ENCODE results near the gene ANKRD1. TPM values are rescaled to one million over a fixed set of nuclear protein-coding genes. Genes with fewer than 3 reads are reported as not detected.
"Not testable (repeated sequence)": the region's sequence is repeated elsewhere in the genome, so short reads cannot be mapped to it uniquely, and the experiment has no call there.

Gene ANKRD1
- total RNA-seq, 1 donor from 2014 or later: 1,733 TPM

DNA sequence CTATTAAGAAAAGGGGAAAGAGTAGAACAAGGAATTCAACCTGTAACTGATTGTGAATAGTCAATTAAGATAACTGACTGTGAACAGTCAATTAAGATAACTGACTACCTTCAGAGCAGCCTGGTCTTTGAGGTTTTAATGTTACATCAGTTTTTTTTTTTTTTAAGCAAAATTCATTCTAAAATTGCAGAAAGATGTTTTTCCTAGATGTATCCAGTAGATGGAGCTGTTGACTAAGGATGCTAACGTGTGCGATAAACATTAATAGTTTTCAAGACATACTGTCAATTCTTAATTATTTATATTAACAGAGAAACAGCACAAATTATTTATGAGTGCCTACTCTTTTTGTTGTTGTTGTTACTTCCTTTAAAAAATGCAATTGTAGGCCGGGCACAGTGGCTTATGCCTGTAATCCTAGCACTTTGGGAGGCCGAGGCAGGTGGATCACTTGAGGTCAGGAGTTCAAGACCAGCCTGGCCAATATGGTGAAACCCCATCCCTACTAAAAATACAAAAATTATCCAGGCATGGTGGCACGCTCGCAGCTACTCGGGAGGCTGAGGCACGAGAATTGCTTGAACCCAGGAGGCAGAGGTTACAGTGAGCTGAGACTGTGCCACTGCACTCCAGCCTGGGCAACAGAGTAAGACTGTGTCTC lies 40.7 kb downstream of the ANKRD1 start:
- intact Hi-C loops (cut with DNase I); ATAC-seq (ENCODE audit: poor library complexity); DNase-seq: not testable (repeated sequence)

DNA sequence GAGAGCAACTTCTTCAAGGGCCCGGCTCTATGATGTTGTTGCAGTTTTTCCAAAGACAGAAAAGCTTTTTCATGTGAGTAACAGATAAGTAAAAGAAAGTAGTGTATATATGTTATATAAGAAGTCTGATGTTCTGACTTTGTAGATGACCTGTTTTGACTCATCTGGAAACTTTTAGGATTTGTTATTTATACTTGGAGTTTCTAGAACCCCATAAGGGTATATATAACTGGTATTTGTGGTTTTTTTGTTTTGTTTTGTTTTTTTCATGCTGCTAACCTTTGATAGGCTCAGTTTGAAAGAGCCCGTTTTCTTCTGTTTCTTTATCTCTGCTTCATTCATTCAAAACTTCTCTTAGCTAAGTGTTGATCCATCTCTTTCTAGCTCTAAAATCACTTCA lies 41.8 kb downstream of the ANKRD1 start:
- ATAC-seq (ENCODE audit: poor library complexity) (no peak), DNase-seq (no peak)
- intact Hi-C loops (cut with DNase I): no loop called here

DNA sequence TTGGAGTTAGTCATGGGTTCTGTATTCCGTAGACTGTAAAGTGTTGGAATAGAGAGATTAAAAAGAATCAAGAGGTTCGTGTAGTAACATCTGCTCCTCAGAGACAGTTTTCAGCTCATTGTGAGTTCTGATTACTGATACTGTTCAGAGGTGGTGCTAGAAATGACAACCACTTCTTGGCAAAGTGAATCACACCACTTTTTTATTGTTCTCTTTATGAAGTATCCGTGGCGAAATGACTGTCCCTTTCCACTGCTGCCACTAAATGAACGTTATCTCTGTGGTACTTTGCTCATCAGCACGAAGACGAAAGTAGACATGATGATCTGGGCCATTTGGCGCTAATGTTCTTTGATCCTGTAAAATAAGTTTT lies 48.3 kb downstream of the ANKRD1 start:
- ATAC-seq (ENCODE audit: poor library complexity) (no peak), DNase-seq (no peak)
- intact Hi-C loops (cut with DNase I): no loop called here

DNA sequence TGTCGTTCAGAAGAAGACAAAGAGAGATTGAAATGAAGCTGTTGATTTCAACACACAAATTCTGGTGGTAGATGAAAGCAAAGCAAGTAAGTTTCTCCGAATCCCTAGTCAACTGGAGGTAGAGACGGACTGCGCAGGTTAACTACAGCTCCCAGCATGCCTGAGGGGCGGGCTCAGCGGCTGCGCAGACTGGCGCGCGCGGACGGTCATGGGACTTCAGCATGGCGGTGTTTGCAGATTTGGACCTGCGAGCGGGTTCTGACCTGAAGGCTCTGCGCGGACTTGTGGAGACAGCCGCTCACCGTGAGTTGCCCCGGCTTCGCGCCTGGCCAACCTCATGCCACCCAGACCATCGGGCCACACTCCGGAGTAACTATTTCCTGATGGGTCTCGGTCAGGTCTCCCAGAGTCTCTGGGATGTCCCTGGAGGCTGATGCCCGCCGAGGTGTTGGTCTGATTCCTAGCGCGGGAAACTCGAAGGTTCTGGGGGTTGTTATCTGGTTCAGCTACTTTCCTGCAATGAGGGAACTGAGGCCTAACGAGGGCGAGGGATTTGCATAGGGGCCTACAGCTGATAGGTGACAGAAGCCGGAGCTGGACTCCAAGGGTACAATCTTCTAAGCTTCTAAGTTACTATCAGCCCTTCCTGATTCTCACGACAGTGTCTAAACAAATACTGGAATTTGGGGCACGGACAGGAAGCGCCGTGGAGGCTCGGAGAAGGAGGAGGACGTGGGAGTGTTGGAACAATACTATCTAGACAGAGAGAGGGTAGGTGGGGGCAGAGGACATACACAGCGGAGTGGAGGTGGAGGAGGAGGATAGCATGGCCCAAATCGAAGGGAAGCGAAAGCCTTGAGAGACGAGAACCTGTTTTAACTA lies 48.9 kb downstream of the ANKRD1 start, which contains the start of gene RPP30:
TSS of gene RPP30 (plus strand) at position 209 of the 882 bp plus-strand sequence. CDS start at position 222, 13 bp downstream.
- ATAC-seq (ENCODE audit: poor library complexity): peak; percentile 100
- DNase-seq: peak; percentile 92
- intact Hi-C loops (cut with DNase I): no loop called here

DNA sequence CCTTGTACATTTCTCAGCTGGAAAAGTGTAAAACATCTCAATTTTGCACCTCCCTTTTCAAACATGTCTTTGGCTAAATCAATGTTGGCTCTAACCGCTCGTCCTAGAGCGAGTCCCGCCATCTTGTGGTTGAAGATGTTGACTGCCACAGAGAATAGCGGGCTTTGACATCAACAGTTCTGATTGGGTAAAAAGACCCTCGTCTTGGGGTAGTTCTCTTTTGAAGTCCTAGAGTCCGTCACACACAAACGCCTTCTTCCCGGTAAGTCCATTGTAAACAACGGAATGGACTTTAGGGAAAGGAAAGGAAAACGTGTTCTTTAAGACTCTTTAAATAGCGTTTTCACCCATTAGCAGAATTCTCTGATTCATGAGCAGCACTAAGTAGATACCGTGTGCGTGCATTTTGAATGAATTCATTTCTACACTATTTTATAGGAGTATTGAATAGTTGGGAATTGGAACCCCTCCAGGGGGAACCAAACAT lies 49.6 kb downstream of the ANKRD1 start:
- intact Hi-C loops (cut with DNase I): no loop called here
- ATAC-seq (ENCODE audit: poor library complexity): peak; percentile 82
- DNase-seq: no peak

DNA sequence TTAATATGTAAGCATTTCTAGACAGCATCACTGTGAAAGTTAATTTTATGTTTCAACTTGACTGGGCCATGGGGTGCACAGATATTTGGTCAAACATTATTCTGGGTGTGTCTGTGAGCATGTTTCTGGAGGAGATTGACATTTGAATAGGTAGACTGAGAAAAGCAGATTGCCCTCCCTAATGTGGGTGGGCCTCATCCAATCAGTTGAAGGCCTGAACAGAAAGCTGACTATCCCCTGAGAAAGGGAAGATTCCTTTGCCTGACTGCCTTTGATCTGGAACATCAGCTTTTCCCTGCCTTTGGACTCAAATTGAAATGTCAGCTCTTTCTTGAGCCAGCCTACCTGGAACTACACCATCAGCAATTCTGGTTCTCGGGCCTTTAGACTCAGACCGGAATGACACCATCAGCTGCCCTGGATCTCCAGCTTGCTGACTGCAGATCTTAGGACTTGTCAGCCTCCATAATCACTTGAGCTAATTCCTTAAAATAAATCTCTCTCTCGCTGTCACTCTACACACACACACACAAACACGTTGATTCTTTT lies 54.8 kb downstream of the ANKRD1 start:
- intact Hi-C loops (cut with DNase I): no loop called here
- DNase-seq (no peak), ATAC-seq (ENCODE audit: poor library complexity) (no peak)

DNA sequence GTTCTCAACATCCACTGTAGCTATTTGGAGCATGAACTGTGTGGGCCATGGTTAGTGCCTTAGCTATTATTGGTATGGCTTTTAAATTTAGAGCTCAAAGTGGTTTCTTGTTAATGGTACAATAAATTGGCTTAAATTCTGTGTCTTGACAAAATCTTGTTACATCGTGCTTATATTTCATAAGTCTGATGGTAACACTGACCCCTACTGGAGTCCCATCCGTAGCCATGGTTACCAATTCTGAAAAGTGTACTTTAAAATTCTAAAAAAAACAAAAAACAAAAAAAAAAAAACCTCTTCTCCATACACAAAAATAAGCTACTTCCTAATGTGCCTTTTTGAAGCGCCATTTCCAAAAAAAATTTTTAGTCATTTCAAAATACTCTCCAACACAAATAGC lies 55.5 kb downstream of the ANKRD1 start:
- no peak for ATAC-seq (ENCODE audit: poor library complexity)
- intact Hi-C loops (cut with DNase I): no loop called here
- DNase-seq: no peak

DNA sequence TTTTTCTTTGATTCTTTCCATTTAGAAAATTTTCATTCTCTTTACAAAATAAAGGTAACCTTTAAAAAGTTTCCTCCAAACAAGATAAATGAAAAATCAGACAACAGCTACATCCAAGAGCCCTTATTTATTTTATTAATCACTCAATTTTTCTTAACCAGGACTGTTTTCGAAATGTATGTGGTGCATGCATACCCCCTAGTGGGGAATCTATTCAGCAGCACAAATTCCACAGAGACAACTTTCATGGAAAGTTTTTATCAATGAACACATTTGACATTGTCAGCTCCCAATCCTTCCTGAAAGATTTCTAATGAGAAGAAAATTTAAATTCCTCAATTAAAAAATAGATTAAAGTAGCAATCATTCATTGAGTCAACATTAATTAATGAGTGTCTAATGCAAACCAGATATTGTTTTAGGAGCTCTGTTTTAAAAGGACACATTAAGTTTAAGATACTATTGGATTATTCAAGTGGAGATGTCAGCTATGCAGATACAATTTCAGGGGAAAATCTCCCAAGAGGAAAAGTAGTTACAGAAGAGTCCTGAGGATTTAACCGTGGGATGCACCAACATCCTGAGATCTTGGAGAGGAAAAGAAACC lies 57.9 kb downstream of the ANKRD1 start:
- DNase-seq: no peak
- intact Hi-C loops (cut with DNase I): no loop called here
- ATAC-seq (ENCODE audit: poor library complexity): no peak

Other genes with a start within 250 kb of the ANKRD1 start
- 0.16 TPM for gene HTR7, start 63.0 kb downstream of the ANKRD1 start, total RNA-seq
- gene RPP30, start 49.1 kb downstream of the ANKRD1 start, total RNA-seq: 27.4 TPM

Measured in Right ventricle myocardium superior (tissue), 1 donor.